Trophoblast cell (in vitro differentiated cells and primary cell): Measurements from ENCODE around the gene ATF7IP.
A peak's percentile ranks its signal among the peaks of the same experiment; 100 is the strongest.

Experiments used
- DNase-seq, 2 donors: peaks; one replicate each; pipeline ENCODE4 v3.0.0-alpha.2; 2016
- H2AFZ ChIP-seq: 2 replicates; pipeline ENCODE4 v1.6.1; 2013; ENCODE audit warnings: low read length, moderate library complexity, mild to moderate bottlenecking; ENCODE audit not compliant: insufficient read depth, poor library complexity
- H2AK5ac ChIP-seq: 2 replicates; pipeline ENCODE4 v1.6.1; 2013; ENCODE audit warnings: mild to moderate bottlenecking, low read length
- H2BK120ac ChIP-seq: 2 replicates; pipeline ENCODE4 v1.6.1; 2013; ENCODE audit warnings: low read length, mild to moderate bottlenecking, moderate library complexity; ENCODE audit not compliant: insufficient read depth, poor library complexity
- H2BK12ac ChIP-seq: 2 replicates; pipeline ENCODE4 v1.6.1; 2013; ENCODE audit warnings: mild to moderate bottlenecking, low read length, moderate library complexity
- H2BK5ac ChIP-seq: 2 replicates; pipeline ENCODE4 v1.6.1; 2013; ENCODE audit warnings: low read length, low read depth, moderate library complexity, mild to moderate bottlenecking; ENCODE audit not compliant: poor library complexity
- H3K14ac ChIP-seq: 2 replicates; pipeline ENCODE4 v1.6.1; 2013; ENCODE audit warnings: mild to moderate bottlenecking, low read length
- H3K18ac ChIP-seq: 2 replicates; pipeline ENCODE4 v1.6.1; 2013; ENCODE audit warnings: mild to moderate bottlenecking, low read length
- H3K23ac ChIP-seq: 2 replicates; pipeline ENCODE4 v1.6.1; 2013; ENCODE audit warnings: low read length
- H3K27ac ChIP-seq: 2 replicates; pipeline ENCODE4 v1.5.1; 2013; ENCODE audit warnings: low read depth, mild to moderate bottlenecking, inconsistent platforms, low read length, moderate library complexity
- H3K27me3 ChIP-seq: 2 replicates; pipeline ENCODE4 v1.6.1; 2013; ENCODE audit warnings: inconsistent platforms, mild to moderate bottlenecking, low read length, moderate library complexity; ENCODE audit not compliant: insufficient read depth
- H3K36me3 ChIP-seq, 2 experiments: 1 replicate in 1 of 2; 2 replicates in 1 of 2; pipeline ENCODE4 v1.6.1; 2013; ENCODE audit warnings: low read length in 2 of 2, mild to moderate bottlenecking in 2 of 2, moderate library complexity in 1 of 2; ENCODE audit not compliant: insufficient read depth in 2 of 2, control insufficient read depth in 1 of 2
- H3K4ac ChIP-seq: 2 replicates; pipeline ENCODE4 v1.6.1; 2013; ENCODE audit warnings: low read depth, mild to moderate bottlenecking, low read length, moderate library complexity
- H3K4me1 ChIP-seq, 2 experiments: 1 replicate in 1 of 2; 2 replicates in 1 of 2; pipeline ENCODE4 v1.6.1; 2013; ENCODE audit warnings: low read length in 2 of 2, mild to moderate bottlenecking in 2 of 2, moderate library complexity in 1 of 2; ENCODE audit not compliant: insufficient read depth in 2 of 2, control insufficient read depth in 1 of 2
- H3K4me2 ChIP-seq: 2 replicates; pipeline ENCODE4 v1.6.1; 2013; ENCODE audit warnings: inconsistent platforms, mild to moderate bottlenecking, low read length, moderate library complexity
- H3K4me3 ChIP-seq: 2 replicates; pipeline ENCODE4 v1.5.1; 2013; ENCODE audit warnings: mild to moderate bottlenecking, low read depth, low read length, inconsistent platforms
- H3K79me1 ChIP-seq: one replicate; pipeline ENCODE4 v1.6.1; 2013; ENCODE audit warnings: low read length
- H3K79me2 ChIP-seq: 2 replicates; pipeline ENCODE4 v1.6.1; 2013; ENCODE audit warnings: low read length, mild to moderate bottlenecking; ENCODE audit not compliant: control insufficient read depth, insufficient read depth, poor library complexity
- H3K9ac ChIP-seq: 2 replicates; pipeline ENCODE4 v1.6.1; 2013; ENCODE audit warnings: mild to moderate bottlenecking, low read length
- H3K9me3 ChIP-seq: 2 replicates; pipeline ENCODE4 v1.6.1; 2013; ENCODE audit warnings: low read depth, mild to moderate bottlenecking, control low read depth, inconsistent platforms, low read length; ENCODE audit not compliant: insufficient read depth
- H4K12ac ChIP-seq: 2 replicates; pipeline ENCODE4 v1.6.1; 2013; ENCODE audit warnings: low read depth, mild to moderate bottlenecking, low read length, moderate library complexity
- H4K8ac ChIP-seq: 2 replicates; pipeline ENCODE4 v1.6.1; 2013; ENCODE audit warnings: low read depth, mild to moderate bottlenecking, low read length, moderate library complexity
- H4K91ac ChIP-seq: one replicate; pipeline ENCODE4 v1.6.1; 2013; ENCODE audit warnings: low read depth, mild to moderate bottlenecking, low read length, moderate library complexity
- WGBS: extraction: QIAGEN DNeasy Blood & Tissue Kit; methylation state at CpG from one replicate; pipeline ENCODE4 v1.1.7; 2013; ENCODE audit warnings: missing lambda C conversion rate; ENCODE audit not compliant: insufficient read length, insufficient coverage; ENCODE audit errors: extremely low coverage; 5-methylcytosine and 5-hydroxymethylcytosine counted together

The ATF7IP gene

DNA sequence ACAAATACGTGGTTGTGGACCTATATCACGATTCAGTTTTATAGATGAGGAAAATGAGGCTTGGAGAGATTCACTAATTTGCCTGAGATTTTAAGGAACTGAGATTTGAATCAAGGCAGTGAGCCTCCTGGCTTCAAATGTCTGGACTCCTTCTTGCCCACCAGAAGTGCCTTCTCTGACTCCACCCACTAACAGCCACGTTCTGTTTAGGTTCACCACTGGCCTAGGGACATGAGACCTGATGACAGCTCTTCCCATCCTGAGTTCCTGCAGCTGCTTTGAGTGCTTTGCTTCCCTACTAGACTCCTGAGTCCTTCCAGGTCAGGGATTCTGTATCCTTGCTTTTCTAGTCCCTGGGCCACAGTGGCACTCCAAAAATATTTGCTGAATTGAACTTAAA is 145.1 kb downstream of the ATF7IP start:
- Histone ChIP-seq H3K23ac (no peak overlapping the region), H4K8ac (no peak overlapping the region), H2BK120ac (no peak overlapping the region), H3K27me3 (no peaks in the 10 kb centered on the region), H3K27ac (no peak overlapping the region), H3K18ac (no peak overlapping the region), H3K4me3 (no peak overlapping the region), H3K14ac (no peak overlapping the region), H3K9me3 (no peaks in the 10 kb centered on the region), H3K9ac (no peak overlapping the region), H3K4me1 (peaks cover 2 to 3% of the 10 kb centered on the region in 2 experiments), H3K4me2 (no peak overlapping the region), H2AK5ac (no peak overlapping the region), H2BK5ac (no peak overlapping the region), H3K79me1 (peaks cover 3% of the 10 kb centered on the region), H3K4ac (no peak overlapping the region), H4K12ac (no peak overlapping the region), H4K91ac (no peak overlapping the region), H3K79me2 (no peaks in the 10 kb centered on the region), H2AFZ (no peak overlapping the region), H2BK12ac (no peak overlapping the region), H3K36me3 (peaks cover 5 to 6% of the 10 kb centered on the region in 2 experiments)
- DNase-seq, result no peak
- no CpG with 5 or more reads among the region's 3 CpGs for WGBS

- Histone ChIP-seq H2BK120ac (no peak overlapping the region), H3K23ac (no peak overlapping the region), H3K27me3 (no peaks in the 10 kb centered on the region), H3K79me2 (no peaks in the 10 kb centered on the region), H4K91ac (peak overlapping the region; percentile 14), H3K4me1 (peaks cover 2 to 4% of the 10 kb centered on the region in 2 experiments), H2AFZ (no peak overlapping the region), H3K14ac (no peak overlapping the region), H2AK5ac (no peak overlapping the region), H3K27ac (peak overlapping the region; percentile 85), H3K18ac (no peak overlapping the region), H3K4ac (no peak overlapping the region), H3K4me2 (peak overlapping the region; percentile 42), H3K36me3 (peaks cover 0 to 1% of the 10 kb centered on the region in 2 experiments), H2BK5ac (no peak overlapping the region), H2BK12ac (no peak overlapping the region), H4K8ac (peak overlapping the region; percentile 47), H3K79me1 (peaks cover 3% of the 10 kb centered on the region), H3K9me3 (no peaks in the 10 kb centered on the region), H4K12ac (no peak overlapping the region), H3K9ac (no peak overlapping the region), H3K4me3 (no peak overlapping the region)
- peak; percentile 81 to 99 for DNase-seq
- WGBS, result no CpG with 5 or more reads among the region's 4 CpGs
Observed at GRCh38 chr12:14514154-14514842, 148.8 kb downstream of the ATF7IP start.

GRCh38 chr12:14514946-14515345 is 149.5 kb downstream of the ATF7IP start:
- peak in 1 of 2 donors; percentile 39 for DNase-seq
- Histone ChIP-seq H3K36me3 (peaks cover 0 to 1% of the 10 kb centered on the region in 2 experiments), H2AFZ (no peak overlapping the region), H3K27ac (no peak overlapping the region), H3K4ac (no peak overlapping the region), H4K91ac (no peak overlapping the region), H3K4me3 (no peak overlapping the region), H3K9me3 (no peaks in the 10 kb centered on the region), H4K12ac (no peak overlapping the region), H2BK120ac (no peak overlapping the region), H3K27me3 (no peaks in the 10 kb centered on the region), H3K23ac (no peak overlapping the region), H2BK5ac (no peak overlapping the region), H3K4me2 (no peak overlapping the region), H3K79me1 (peaks cover 3% of the 10 kb centered on the region), H3K14ac (no peak overlapping the region), H2AK5ac (no peak overlapping the region), H3K18ac (no peak overlapping the region), H3K79me2 (no peaks in the 10 kb centered on the region), H3K4me1 (peaks cover 2 to 4% of the 10 kb centered on the region in 2 experiments), H4K8ac (no peak overlapping the region), H2BK12ac (no peak overlapping the region), H3K9ac (no peak overlapping the region)
- WGBS, result no CpG with 5 or more reads among the region's 1 CpG

- no peak for DNase-seq
- Histone ChIP-seq H3K4me3 (no peak overlapping the region), H2AFZ (no peak overlapping the region), H4K12ac (no peak overlapping the region), H3K4me1 (peaks cover 0 to 1% of the 10 kb centered on the region in 2 experiments), H3K27me3 (no peaks in the 10 kb centered on the region), H3K14ac (no peak overlapping the region), H2BK120ac (no peak overlapping the region), H3K4ac (no peak overlapping the region), H2BK5ac (no peak overlapping the region), H3K4me2 (no peak overlapping the region), H4K91ac (no peak overlapping the region), H2AK5ac (no peak overlapping the region), H3K9me3 (peaks cover 6% of the 10 kb centered on the region), H2BK12ac (no peak overlapping the region), H3K9ac (no peak overlapping the region), H3K79me1 (no peaks in the 10 kb centered on the region), H3K79me2 (no peaks in the 10 kb centered on the region), H3K23ac (no peak overlapping the region), H3K27ac (no peak overlapping the region), H3K36me3 (peaks cover 0 to 4% of the 10 kb centered on the region in 2 experiments), H4K8ac (no peak overlapping the region), H3K18ac (no peak overlapping the region)
Observed at GRCh38 chr12:14521822-14522221, 156.3 kb downstream of the ATF7IP start.
